ENCODE data around the gene FBN2. TPM values are rescaled to one million over a fixed set of nuclear protein-coding genes. Genes with fewer than 3 reads are reported as not detected.

Gene FBN2
- total and polyA plus RNA-seq, 7 donors, result under 0.01 to 0.46 (median 0.04) TPM; not detected in 1

GRCh38 chr5:128355961-128356360, 182.1 kb downstream of the FBN2 start:
- intact Hi-C loops (cut with DNase I), result no loop called here
- H3K4me3 ChIP-seq, result no peak overlapping the region
- H3K4me1 ChIP-seq, result no peaks in the 10 kb centered on the region
- ATAC-seq, result no peak
- H3K27ac ChIP-seq, result no peak overlapping the region
- 52 to 56% (median 53%) methylated on average over 3 of the region's 3 CpGs for WGBS, 3 donors
- DNase-seq, result no peak
- no peaks in the 10 kb centered on the region for H3K9me3 ChIP-seq
- TF ChIP-seq CTCF (IDR thresholded peaks at IDR 0.05), result no peak
- H3K27me3 ChIP-seq (ENCODE audit: insufficient read depth in 3 of 3, low read length in 2 of 3), result no peaks in the 10 kb centered on the region
- no peaks in the 10 kb centered on the region for H3K36me3 ChIP-seq (ENCODE audit: insufficient read depth in 1 of 2, low read depth in 1 of 2)

GRCh38 chr5:128353441-128354107, 184.5 kb downstream of the FBN2 start:
- no peak for TF ChIP-seq CTCF (IDR thresholded peaks at IDR 0.05)
- 84 to 95% (median 90%) methylated on average over 3 of the region's 3 CpGs for WGBS, 3 donors
- Histone ChIP-seq H3K27ac (no peak overlapping the region), H3K27me3 (ENCODE audit: insufficient read depth in 3 of 3, low read length in 2 of 3) (no peaks in the 10 kb centered on the region), H3K4me1 (no peaks in the 10 kb centered on the region), H3K36me3 (ENCODE audit: insufficient read depth in 1 of 2, low read depth in 1 of 2) (no peaks in the 10 kb centered on the region), H3K4me3 (no peak overlapping the region), H3K9me3 (no peaks in the 10 kb centered on the region)
- ATAC-seq (no peak), DNase-seq (no peak)
- intact Hi-C loops (cut with DNase I), result no loop called here

GRCh38 chr5:128350705-128351104, 187.3 kb downstream of the FBN2 start:
- no peak for ATAC-seq
- intact Hi-C loops (cut with DNase I), result no loop called here

GRCh38 chr5:128349044-128349858, 188.8 kb downstream of the FBN2 start:
- ATAC-seq, result no peak
- H3K27me3 ChIP-seq (ENCODE audit: insufficient read depth in 3 of 3, low read length in 2 of 3), result no peaks in the 10 kb centered on the region
- H3K4me3 ChIP-seq, result no peak overlapping the region
- 51 to 61% (median 54%) methylated on average over 11 of the region's 11 CpGs for WGBS, 3 donors
- no peak for TF ChIP-seq CTCF (IDR thresholded peaks at IDR 0.05)
- no peaks in the 10 kb centered on the region for H3K36me3 ChIP-seq (ENCODE audit: insufficient read depth in 1 of 2, low read depth in 1 of 2)
- no peak for DNase-seq
- intact Hi-C loops (cut with DNase I), result no loop called here
- no peaks in the 10 kb centered on the region for H3K9me3 ChIP-seq
- H3K4me1 ChIP-seq, result no peaks in the 10 kb centered on the region
- H3K27ac ChIP-seq, result no peak overlapping the region

More at GRCh38 chr5:128350705-128351104, 187.3 kb downstream of the FBN2 start:
- DNase-seq, result no peak
- TF ChIP-seq CTCF (IDR thresholded peaks at IDR 0.05), result no peak
- Histone ChIP-seq H3K36me3 (ENCODE audit: insufficient read depth in 1 of 2, low read depth in 1 of 2) (no peaks in the 10 kb centered on the region), H3K4me1 (no peaks in the 10 kb centered on the region), H3K4me3 (no peak overlapping the region), H3K9me3 (no peaks in the 10 kb centered on the region), H3K27me3 (ENCODE audit: insufficient read depth in 3 of 3, low read length in 2 of 3) (no peaks in the 10 kb centered on the region), H3K27ac (no peak overlapping the region)
- 92 to 95% (median 93%) methylated on average over 5 of the region's 5 CpGs for WGBS, 3 donors

Measured in psoas muscle (tissue), 8 donors.